ENCODE data around the gene PTAFR. TPM values are rescaled to one million over a fixed set of nuclear protein-coding genes. Genes with fewer than 3 reads are reported as not detected.

Gene PTAFR
- polyA plus RNA-seq, 2 of the 4 experiments (the other 2 are of a cell fraction): 0.17 to 0.58 TPM

GRCh38 chr1:28134651-28135207, 41.8 kb downstream of the PTAFR start:
- DNase-seq (ENCODE audit: low read depth in 1 of 2, low spot score in 1 of 2) (no peak), ATAC-seq (no peak), FAIRE-seq (no peak)
- no peak overlapping the region for H3K4me2 ChIP-seq
- ChIA-PET POLR2A (no interaction called here), CTCF (interaction anchor here (1.4 kb wide), 1 partner anchor 10 kb away, joined by 3 read pairs; no protein-coding TSS in a partner anchor)
- H3K27ac ChIP-seq: no peak overlapping the region
- no peak overlapping the region for H3K4me3 ChIP-seq
- no peaks in the 10 kb centered on the region for H3K9me3 ChIP-seq
- H3K4me1 ChIP-seq: peaks cover 20% of the 10 kb centered on the region
- WGBS (ENCODE audit: missing lambda C conversion rate): 70% methylated on average over 2 of the region's 2 CpGs
- TF ChIP-seq EHMT2 (IDR thresholded peaks at IDR 0.05; ENCODE audit: low read depth) (no peak), MAFK (IDR thresholded peaks at IDR 0.05; ENCODE audit: partially characterized antibody) (peak; percentile 32)

DNA sequence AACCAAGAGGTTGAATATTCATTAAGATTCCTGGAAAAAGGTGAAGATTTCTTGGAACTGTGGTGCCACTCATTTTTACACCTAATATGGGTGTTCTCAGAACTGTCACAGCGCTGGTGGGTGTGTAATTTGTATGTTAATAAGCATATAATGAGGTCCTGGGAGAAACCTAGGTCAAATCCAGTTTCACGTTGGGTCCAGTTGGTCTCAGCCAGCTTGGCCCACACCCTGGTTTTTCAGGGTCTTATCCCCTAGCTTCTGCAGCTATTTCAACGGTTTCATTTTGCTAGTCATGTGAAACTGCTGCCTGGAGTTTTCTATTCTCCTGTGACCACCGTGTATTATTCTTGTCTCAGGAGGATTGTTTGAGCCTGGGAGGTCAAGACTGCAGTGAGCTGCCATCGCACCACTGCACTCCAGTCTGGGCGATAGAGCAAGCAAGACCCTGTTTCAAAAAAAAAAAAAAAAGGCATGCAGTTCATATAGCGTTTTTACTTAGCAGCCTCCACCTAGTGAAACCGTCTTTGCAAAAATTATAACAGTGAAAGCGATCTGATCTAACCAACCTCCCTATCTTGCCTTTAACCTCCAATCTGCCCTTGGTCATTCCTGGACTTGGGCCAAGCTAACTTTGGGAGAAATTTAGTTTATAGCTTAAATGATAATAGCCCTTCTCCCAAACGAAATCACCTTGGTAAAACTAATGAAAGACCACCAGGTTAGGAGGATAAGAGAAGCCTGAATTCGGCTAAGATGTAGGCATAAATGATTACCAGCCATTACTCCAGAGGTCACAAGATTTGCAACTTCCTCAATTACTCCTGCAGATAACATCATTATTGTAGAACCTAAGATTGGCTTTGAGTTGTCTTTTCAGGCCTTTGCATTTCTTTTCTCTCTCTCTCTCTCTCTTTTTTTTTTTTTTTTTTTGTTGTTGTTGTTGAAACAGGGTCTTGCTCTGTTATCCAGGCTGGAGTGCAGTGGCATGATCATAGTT, 44.0 kb downstream of the PTAFR start:
- H3K4me3 ChIP-seq: no peak overlapping the region
- ChIA-PET CTCF (interaction anchor here (0.6 kb wide), 1 partner anchor 38 kb away, joined by 3 read pairs; no protein-coding TSS in a partner anchor), POLR2A (no interaction called here)
- no peaks in the 10 kb centered on the region for H3K9me3 ChIP-seq
- no peak for FAIRE-seq
- H3K4me1 ChIP-seq: peaks cover 18% of the 10 kb centered on the region
- no peak for ATAC-seq
- no peak overlapping the region for H3K27ac ChIP-seq
- no peak for TF ChIP-seq FOSL2 (IDR thresholded peaks at IDR 0.05)
- TF ChIP-seq FOSL2 (CRISPR knock-in tag; IDR thresholded peaks at IDR 0.05): no peak
- no peak for TF ChIP-seq ZFP36 (IDR thresholded peaks at IDR 0.05; ENCODE audit: borderline replicate concordance, partially characterized antibody)
- TF ChIP-seq ESRRA (IDR thresholded peaks at IDR 0.05; ENCODE audit: borderline replicate concordance, low read length): no peak
- 72% methylated on average over 11 of the region's 11 CpGs for WGBS (ENCODE audit: missing lambda C conversion rate)
- no peak for DNase-seq (ENCODE audit: low read depth in 1 of 2, low spot score in 1 of 2)
- H3K4me2 ChIP-seq: no peak overlapping the region

DNA sequence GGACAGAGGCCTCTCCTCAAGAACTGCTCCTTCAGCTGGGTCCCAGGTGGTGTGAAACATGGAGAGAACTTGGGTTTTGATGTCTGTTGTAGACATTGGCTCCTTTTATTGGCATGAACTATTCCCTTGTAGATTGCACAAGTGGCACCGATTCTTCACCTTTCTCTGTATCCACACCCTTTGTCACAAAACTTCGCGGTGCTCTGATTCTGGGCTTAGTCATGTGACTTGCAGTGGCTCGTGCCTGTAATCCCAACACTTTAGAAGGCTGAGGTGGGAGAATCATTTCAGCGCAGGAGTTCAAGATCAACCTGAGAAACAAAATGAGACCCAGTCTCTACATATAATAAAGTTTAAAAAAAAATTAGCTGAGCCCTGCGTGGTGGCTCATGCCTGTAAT, 45.6 kb downstream of the PTAFR start:
- 87% methylated on average over 6 of the region's 6 CpGs for WGBS (ENCODE audit: missing lambda C conversion rate)
- DNase-seq (ENCODE audit: low read depth in 1 of 2, low spot score in 1 of 2): no peak
- Histone ChIP-seq H3K27ac (no peak overlapping the region), H3K9me3 (no peaks in the 10 kb centered on the region), H3K4me1 (peaks cover 8% of the 10 kb centered on the region), H3K4me3 (no peak overlapping the region), H3K4me2 (no peak overlapping the region)
- FAIRE-seq: no peak
- POLR2A ChIA-PET: no interaction called here
- TF ChIP-seq ESRRA (IDR thresholded peaks at IDR 0.05; ENCODE audit: borderline replicate concordance, low read length) (no peak), FOSB (CRISPR knock-in tag; IDR thresholded peaks at IDR 0.05) (no peak)
- CTCF ChIA-PET: no interaction called here
- no peak for ATAC-seq

GRCh38 chr1:28129150-28129549, 47.3 kb downstream of the PTAFR start:
- ATAC-seq: peak; percentile 80 to 82
- ChIA-PET POLR2A (no interaction called here), CTCF (no interaction called here)
- H3K9me3 ChIP-seq: no peaks in the 10 kb centered on the region
- H3K4me3 ChIP-seq: no peak overlapping the region
- peak overlapping the region; percentile 42 for H3K4me2 ChIP-seq
- H3K4me1 ChIP-seq: peaks cover 8% of the 10 kb centered on the region
- DNase-seq (ENCODE audit: low read depth in 1 of 2, low spot score in 1 of 2): peak in 1 of 2 experiments; percentile 55
- TF ChIP-seq POLR2A (IDR thresholded peaks at IDR 0.05; ENCODE audit: low read length) (no peak), BHLHE40 (IDR thresholded peaks at IDR 0.05; ENCODE audit: low read depth, low read length) (no peak), ZFP36 (IDR thresholded peaks at IDR 0.05; ENCODE audit: borderline replicate concordance, partially characterized antibody) (no peak), HOXB13 (CRISPR knock-in tag; IDR thresholded peaks at IDR 0.05; ENCODE audit: low read depth) (no peak), CEBPB (IDR thresholded peaks at IDR 0.05) (no peak), HDAC2 (IDR thresholded peaks at IDR 0.05) (no peak), ESRRA (IDR thresholded peaks at IDR 0.05; ENCODE audit: borderline replicate concordance, low read length) (no peak), KDM5A (IDR thresholded peaks at IDR 0.05) (no peak), TP53 (CRISPR knock-in tag; IDR thresholded peaks at IDR 0.05) (no peak), KDM1A (IDR thresholded peaks at IDR 0.05; ENCODE audit: low read depth) (no peak), CBX8 (IDR thresholded peaks at IDR 0.05) (no peak), NFE2L2 (conservative IDR thresholded peaks at IDR 0.05; ENCODE audit: low read length) (no peak), HEYL (CRISPR knock-in tag; IDR thresholded peaks at IDR 0.05) (no peak), CBX2 (IDR thresholded peaks at IDR 0.05; ENCODE audit: borderline replicate concordance, low read depth) (no peak), GATA3 (IDR thresholded peaks at IDR 0.05; ENCODE audit: borderline replicate concordance) (no peak)
- TF ChIP-seq, protein P1, sequence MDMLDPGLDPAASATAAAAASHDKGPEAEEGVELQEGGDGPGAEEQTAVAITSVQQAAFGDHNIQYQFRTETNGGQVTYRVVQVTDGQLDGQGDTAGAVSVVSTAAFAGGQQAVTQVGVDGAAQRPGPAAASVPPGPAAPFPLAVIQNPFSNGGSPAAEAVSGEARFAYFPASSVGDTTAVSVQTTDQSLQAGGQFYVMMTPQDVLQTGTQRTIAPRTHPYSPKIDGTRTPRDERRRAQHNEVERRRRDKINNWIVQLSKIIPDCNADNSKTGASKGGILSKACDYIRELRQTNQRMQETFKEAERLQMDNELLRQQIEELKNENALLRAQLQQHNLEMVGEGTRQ (IDR thresholded peaks at IDR 0.05): no peak
- TF ChIP-seq, protein P2, sequence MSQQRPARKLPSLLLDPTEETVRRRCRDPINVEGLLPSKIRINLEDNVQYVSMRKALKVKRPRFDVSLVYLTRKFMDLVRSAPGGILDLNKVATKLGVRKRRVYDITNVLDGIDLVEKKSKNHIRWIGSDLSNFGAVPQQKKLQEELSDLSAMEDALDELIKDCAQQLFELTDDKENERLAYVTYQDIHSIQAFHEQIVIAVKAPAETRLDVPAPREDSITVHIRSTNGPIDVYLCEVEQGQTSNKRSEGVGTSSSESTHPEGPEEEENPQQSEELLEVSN (IDR thresholded peaks at IDR 0.05; ENCODE audit: borderline replicate concordance, low read depth): no peak
- WGBS (ENCODE audit: missing lambda C conversion rate): 0% methylated on average over 1 of the region's 1 CpG
- FAIRE-seq: no peak
- peak overlapping the region; percentile 62 to 78 for H3K27ac ChIP-seq

All from A549 (cell line).